T47D (cell line): Measurements from ENCODE around the gene KRT16.
"Not testable (repeated sequence)": the region's sequence is repeated elsewhere in the genome, so short reads cannot be mapped to it uniquely, and the experiment has no call there.

Experiments used
- DNase-seq, 2 experiments: peaks; one replicate each; pipeline versions ENCODE4 v3.0.0 to v3.0.0-alpha.2; 2011 to 2012; ENCODE audit warnings: low read depth in 1 of 2, low spot score in 1 of 2
- JUND ChIP-seq: IDR thresholded peaks from 2 replicates; pipeline ENCODE4 v1.6.1; 2012; ENCODE audit warnings: low read depth
- in situ Hi-C: cut with HindIII; loops from 2 replicates; pipeline ENCODE4 v1.10.0; 2016; ENCODE audit warnings: low sequenced_read_pairs, low pct_unique_long_range_greater_than_20kb

Gene KRT16

DNA sequence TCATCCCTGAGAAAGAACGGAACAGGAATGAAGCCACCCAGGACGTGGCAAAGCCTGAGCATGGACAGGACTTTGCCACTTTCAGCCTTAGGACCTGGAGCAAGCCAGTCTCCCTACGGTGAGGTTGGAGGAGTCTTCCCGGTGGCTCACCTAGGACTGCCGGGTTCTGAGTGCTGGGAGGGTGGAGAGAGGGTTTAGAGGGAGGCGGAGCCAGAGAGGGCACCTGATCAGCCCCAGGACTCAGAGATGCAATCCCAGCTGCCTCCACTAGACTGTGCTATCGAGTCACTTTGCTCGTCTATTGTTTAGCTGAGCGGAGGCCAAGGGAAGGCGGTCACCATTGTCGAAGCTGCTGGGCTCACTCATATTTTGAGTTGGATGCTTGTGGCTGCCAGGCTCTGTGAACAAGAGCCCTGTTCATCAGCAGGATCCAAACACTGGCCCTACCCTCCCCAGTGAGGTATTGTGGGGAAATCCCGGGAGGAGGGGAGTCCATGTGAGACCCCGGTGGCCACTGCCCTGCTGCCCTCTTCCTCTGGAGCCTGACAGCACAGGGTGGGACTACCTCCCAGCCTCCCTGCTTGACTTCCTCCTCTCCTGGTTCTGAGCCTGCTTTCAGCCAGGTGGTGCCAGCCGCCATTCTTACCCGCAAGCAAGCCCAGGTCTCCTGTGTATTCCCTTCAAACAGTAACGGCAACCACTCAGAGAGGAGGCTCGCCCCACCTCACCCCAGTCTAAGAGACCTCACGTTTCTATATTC is 32.9 kb downstream of the KRT16 start:
- DNase-seq, result peak; percentile 93 to 98
- in situ Hi-C loops, result no loop called here
- TF ChIP-seq JUND, result no peak

DNA sequence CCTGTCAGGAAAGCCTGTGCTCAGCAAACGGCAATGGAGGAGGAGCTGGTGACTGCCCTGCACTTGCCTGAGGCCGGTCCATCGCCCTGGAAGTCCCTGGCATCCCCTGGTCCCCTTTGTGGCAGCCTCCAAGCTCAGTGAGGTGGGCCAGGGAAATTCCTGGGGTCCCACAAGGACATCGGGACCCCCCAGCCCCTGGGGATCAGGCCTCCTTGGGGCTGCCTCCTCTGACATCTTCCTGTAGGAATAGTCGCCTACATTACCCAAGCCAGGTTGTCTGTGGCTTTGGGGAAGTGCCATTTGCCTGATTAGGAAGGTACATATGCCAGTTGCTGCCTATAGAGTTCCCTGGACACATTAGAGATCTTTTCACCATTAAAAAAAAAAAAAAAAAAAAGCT is 33.6 kb downstream of the KRT16 start:
- TF ChIP-seq JUND, result no peak
- in situ Hi-C loops, result no loop called here
- peak in 1 of 2 experiments; percentile 35 for DNase-seq

DNA sequence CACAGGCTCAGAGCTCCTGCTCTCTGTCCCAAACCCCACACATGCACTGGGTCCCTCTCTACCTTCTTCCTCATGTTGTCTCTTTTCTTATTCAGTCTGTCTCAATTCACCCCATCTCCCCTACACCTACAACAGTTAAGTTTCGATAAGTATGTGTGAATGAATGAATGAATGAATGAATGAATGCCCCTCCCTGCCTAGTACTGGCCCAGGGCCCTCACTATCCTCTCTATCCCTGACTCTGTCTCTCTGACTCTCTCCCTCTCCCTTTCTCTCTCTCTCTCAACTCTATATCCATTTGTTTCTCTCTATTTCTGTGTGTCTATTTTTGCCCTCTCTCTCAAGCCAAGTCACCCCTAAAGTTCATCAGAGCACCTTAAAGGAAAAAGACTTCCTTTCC is 34.0 kb downstream of the KRT16 start:
- TF ChIP-seq JUND, result no peak
- in situ Hi-C loops, result no loop called here
- no peak for DNase-seq

DNA sequence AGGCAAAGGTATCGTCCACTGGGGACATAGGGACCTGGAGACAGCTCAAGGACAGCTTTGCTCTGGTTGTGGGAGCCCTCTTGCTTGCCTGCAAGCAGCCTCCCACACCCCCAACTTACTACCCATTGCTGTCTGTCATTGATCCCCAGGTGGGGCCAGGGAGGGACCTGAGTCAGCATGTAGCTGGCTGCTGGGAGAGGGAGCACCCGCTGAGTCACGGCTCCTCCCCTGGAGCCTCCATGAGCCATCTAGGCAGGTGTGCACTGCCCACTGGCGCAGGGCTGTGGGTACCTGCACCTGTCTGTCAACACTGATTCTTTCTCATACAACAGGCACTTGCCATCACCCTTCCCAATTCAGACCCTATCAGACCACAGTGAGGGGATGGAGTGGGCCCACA is 35.8 kb downstream of the KRT16 start:
- DNase-seq, in situ Hi-C loops: not testable (repeated sequence)

DNA sequence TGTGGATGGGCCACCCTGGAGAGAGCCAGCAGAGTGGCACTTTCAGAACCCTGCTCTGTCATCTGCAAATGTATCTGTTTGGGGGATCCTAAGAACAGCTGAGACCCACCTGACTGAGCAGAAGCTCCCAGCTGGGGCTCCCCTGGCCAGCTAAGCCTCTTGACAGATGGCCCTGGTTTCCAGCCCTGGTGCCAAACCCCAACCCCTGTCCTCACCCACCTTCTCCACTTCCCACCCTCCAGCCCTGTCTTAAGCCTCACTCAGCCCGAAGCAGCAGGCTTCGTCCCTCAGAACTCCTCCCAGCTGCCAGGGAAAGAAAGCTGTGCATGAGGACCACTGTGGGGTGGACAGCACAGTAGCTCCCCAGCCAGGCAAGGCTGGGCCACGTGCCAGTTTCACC is 37.2 kb downstream of the KRT16 start:
- in situ Hi-C loops, result no loop called here
- DNase-seq, result no peak
- TF ChIP-seq JUND, result no peak

DNA sequence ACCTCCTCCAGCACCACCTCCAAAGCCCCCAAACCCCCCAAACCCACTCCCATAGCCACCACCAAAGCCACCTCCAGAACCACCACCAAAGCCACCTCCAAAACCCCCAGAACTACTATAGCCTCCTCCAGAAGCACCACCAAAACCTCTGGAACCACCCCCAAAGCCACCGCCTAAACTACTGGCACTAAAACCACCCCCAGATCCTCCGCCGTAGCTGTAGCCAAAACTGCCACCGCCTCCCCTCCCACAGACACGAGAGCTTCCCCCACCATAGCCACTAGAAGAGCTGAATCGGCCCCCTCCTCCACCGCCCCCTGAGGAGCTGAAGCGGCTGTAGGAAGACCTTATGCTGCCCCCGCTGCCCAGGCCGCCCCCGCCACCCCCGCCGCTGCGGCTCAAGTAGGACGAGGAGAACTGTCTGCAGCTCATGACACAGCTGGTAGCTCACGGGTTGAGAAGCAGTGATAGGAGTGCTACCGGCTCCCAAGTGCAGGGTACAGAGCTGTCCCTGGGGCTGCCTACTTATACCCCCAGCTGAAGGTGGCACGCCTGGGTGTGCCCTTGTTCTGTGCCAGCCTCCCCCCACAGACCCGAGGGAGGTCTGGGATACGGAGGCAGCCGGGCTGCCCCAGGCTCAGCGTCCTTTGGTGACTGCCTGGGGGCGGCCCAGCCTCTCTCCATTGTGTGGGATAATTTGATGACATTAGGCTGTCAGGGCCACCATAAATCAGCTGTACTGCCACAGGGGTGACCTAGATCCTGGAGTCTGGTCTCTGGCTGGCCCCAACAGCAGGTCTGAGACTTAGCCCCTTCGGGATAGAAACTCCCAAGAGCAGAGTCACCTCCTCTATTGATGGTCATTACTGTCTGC is 40.8 kb downstream of the KRT16 start, which contains the start of gene KRT9:
TSS of gene KRT9 (minus strand) at position 499 of the 874 bp plus-strand sequence. CDS start at position 432, 67 bp downstream.
- in situ Hi-C loops, result no loop called here
- no peak for TF ChIP-seq JUND

DNA sequence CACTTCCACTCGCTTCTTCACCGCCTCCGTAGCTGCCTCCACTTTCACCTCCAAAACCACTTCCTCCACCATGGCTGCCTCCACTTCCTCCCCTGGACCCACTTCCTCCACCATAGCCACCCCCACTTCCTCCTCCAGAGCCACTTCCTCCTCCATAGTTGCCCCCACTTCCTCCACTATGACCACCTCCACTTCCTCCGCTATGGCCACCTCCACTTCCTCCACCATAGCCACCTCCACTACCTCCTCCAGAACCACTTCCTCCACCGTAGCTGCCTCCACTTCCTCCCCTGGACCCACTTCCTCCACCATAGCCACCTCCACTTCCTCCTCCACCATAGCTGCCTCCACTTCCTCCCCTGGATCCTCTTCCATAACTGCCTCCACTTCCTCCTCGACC is 45.2 kb downstream of the KRT16 start:
- in situ Hi-C loops, result no loop called here
- no peak for TF ChIP-seq JUND
- no peak for DNase-seq

More for the DNA sequence above, 40.8 kb downstream of the KRT16 start, which contains the start of gene KRT9:
- no peak for DNase-seq

DNA sequence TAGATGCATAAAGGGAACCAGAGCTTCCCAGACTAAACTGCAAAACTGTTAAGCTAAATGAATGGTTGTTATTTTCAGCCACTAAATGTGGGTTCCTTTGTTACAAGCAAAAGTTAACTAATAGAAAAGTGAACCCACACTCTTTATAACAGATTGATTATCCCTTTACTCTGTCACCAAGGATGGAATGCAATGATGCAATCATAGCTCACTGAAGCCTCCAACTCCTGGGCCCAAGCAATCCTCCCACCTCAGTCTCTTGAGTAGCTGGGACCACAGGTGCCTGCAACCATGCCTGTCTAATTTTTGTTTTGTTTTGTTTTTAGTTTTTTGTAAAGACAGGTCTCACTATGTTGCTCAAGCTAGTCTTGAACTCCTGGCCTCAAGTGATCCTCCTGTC is 47.2 kb downstream of the KRT16 start:
- in situ Hi-C loops, result no loop called here
- DNase-seq, result no peak
- no peak for TF ChIP-seq JUND

DNA sequence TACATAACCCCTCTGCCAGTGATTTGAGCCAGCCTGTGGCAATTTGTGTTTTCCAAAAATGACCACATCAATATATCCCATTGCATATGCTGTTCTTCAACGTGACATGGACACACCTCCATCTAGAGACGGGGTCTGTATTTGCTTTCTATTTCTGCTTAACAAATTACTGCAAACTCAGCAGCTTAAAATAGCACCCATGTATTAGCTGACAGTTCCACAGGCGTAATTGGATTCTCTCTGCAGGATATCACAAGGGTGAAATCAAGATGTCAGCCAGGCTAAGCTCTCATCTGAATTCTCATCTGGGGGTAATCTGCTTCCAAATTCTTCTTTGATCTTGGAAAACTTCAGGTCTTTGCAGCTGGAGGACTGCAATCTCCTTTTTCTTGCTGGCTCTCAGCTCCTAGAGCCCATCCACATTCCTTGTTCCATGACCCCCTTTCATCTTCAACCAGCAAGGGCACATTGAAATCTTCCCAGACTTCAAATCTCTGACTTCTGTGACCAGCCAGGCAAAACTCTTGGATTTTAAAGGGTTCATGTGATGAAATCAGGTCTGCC is 48.9 kb downstream of the KRT16 start:
- no peak for TF ChIP-seq JUND
- in situ Hi-C loops, result no loop called here
- DNase-seq, result no peak

DNA sequence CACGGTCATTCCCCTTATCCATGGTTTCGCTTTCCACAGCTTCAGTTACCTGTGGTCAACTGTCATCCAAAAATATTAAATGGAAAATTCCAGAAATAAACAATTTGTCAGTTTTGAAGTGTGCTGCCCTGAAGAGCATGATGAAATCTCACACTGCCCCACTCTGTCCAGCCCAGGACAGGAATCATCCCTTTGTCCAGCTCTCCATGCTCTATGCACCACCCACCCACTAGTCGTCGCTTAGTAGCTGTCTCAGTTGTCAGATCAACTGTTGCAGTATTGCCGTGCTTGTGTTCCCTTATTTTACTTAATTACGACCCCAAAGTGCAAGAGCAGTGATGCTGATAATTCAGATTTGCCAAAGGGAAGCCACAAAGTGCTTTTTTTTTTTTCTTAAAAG is 51.0 kb downstream of the KRT16 start:
- TF ChIP-seq JUND, result no peak
- in situ Hi-C loops, result no loop called here
- no peak for DNase-seq
